Brain microvascular endothelial cell (primary cell): ENCODE data around the gene ASIC1.
A peak's percentile ranks its signal among the peaks of the same experiment; 100 is the strongest.

Source experiments
- DNase-seq: peaks from one replicate; pipeline ENCODE4 v3.0.0-alpha.2; 2020
- H3K27ac ChIP-seq: fragments of 250-450 bp; sonication (Bioruptor Pico); 2 replicates; pipeline ENCODE4 v1.5.1; 2020; ENCODE audit warnings: mild to moderate bottlenecking, moderate library complexity
- H3K27me3 ChIP-seq: fragments of 250-450 bp; sonication (Bioruptor Pico); replicated peaks from 2 replicates; pipeline ENCODE4 v1.5.1; 2020; ENCODE audit warnings: mild to moderate bottlenecking
- H3K36me3 ChIP-seq: fragments of 250-450 bp; sonication (Bioruptor Pico); replicated peaks from 2 replicates; pipeline ENCODE4 v1.5.1; 2020; ENCODE audit warnings: mild to moderate bottlenecking
- H3K4me3 ChIP-seq: 2 replicates; pipeline ENCODE4 v1.5.1; 2011; ENCODE audit warnings: low read depth, mild to moderate bottlenecking, control low read depth, low read length, moderate library complexity
- CTCF ChIP-seq: IDR thresholded peaks from 2 replicates; pipeline ENCODE4 v1.5.1; 2011; ENCODE audit warnings: low read depth, mild to moderate bottlenecking, moderate library complexity, low read length, control low read depth, inconsistent platforms; ENCODE audit errors: missing control alignments
- in situ Hi-C: cut with HindIII; loops from 2 replicates; pipeline ENCODE4 v1.10.0; 2017; ENCODE audit warnings: low sequenced_read_pairs, low pct_ligation_motif_present

ASIC1 gene

GRCh38 chr12:50111395-50111692 lies 53.9 kb downstream of the ASIC1 start:
- no peak for TF ChIP-seq CTCF
- Histone ChIP-seq H3K27ac (no peak overlapping the region), H3K27me3 (no peaks in the 10 kb centered on the region), H3K4me3 (peak overlapping the region; percentile 49), H3K36me3 (peaks cover 3% of the 10 kb centered on the region)
- no peak for DNase-seq
- in situ Hi-C loops, result no loop called here

DNA sequence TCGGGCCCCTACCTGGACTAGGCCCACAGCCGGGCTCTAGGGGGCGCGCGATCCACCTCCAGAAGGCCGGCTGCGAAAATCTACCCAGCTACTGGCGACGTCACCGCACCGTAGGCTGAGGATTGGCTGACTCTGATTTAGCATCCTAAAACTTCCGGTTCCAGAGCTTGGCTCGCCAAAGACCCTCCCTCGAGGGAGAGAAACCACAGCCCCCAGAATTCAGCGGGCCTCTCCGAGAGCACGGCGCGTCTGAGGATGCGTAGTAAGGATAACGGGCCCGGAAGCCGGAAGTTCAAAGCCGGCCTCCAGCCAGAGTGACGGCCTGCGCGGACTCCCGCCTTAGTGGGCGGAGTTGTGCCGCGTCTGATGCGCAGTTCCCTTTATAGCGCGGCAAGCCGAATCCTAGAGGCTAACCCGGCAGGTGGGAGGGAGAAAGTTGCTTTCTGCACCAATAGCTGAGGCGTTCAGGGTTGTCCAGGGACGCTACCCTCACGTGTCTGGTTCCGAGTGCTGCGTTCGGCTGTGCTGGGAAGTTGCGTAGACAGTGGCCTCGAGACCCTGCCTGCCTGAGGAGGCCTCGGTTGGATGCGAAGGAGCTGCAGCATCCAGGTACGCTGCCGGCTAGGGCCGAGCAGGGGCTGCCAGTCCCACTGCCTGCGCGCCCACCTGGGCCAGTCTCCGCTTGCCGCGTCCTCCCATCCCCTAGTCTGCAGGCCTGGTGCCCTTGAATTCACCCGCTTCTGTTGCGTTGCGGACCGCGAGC lies 54.5 kb downstream of the ASIC1 start, which contains the start of gene COX14:
Gene COX14 (plus strand): TSS at position 544 of the 763 bp plus-strand sequence. CDS start 7,808 bp downstream, outside the sequence.
- in situ Hi-C loops, result no loop called here
- peak; percentile 94 for TF ChIP-seq CTCF
- Histone ChIP-seq H3K4me3 (peak within 1 kb of the TSS; percentile 100), H3K36me3 (peaks cover 3% of the 10 kb centered on the region), H3K27ac (peak within 1 kb of the TSS; percentile 87), H3K27me3 (no peaks in the 10 kb centered on the region)
- DNase-seq, result peak; percentile 99

DNA sequence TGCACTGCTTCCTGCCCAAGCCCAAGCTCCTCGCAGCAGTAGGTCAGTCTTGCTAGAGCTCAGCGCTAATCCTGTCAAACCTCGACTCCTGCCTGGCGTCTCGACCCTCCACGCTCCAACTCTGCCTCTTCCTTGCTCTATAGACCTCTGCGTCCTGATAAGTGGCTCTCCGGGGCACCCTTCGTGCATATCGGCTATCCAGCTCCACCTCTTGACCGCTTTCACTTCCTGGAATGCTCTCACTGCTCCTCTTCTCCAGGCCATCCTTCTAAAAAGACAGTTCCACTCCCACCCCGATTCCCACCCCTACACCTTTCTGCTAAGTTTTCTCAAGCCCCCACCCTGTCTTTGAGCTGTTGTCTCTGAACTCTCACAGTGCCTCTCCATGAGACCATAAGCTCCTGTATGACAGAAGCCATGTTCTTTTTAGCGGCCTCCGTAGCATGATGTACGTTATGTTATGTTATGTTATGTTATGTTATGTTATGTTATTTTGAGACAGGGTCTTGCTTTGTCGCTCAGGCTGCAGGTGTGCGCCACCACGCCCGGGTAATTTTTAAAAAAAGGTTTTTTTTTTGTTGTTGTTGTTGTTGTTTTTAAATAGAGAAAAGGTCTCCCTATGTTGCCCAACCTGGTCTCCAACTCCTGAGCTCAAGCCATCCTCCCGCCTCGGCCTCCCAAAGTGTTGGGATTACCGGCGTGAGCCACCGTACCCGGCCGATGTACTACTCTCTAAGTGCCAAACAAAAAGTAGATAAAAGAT lies 55.2 kb downstream of the ASIC1 start:
- TF ChIP-seq CTCF, result no peak
- Histone ChIP-seq H3K27ac (peak overlapping the region; percentile 87), H3K27me3 (no peaks in the 10 kb centered on the region), H3K36me3 (peaks cover 3% of the 10 kb centered on the region), H3K4me3 (peak overlapping the region; percentile 100)
- in situ Hi-C loops, result no loop called here
- DNase-seq, result no peak

DNA sequence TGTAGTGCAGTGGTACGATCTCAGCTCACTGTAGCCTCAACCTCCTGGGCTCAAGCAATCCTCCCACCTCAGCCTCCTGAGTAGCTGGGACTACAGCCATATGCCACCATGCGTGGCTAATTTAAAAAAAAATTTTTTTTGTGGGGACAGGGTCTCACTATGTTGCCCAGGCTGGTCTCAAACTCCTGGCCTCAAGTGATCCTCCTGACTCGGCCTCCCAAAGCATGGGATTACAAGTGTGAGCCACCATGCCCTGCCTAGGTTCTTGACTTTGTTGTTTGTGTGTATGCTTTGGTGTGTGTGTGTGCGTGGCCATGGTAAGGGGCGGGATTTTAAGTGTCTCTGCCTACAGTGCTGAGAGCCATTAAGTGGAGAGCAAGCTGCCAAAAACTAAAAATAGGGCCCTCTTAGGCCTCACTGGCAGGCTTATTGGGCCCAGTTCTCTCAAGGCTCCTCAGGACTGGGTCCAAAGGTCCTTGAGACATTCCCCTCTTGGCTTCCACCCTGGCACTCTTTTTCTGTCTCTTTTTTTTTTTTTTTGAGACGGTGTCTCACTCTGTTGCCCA lies 59.7 kb downstream of the ASIC1 start:
- no peak for TF ChIP-seq CTCF
- Histone ChIP-seq H3K4me3 (no peak overlapping the region), H3K27me3 (no peaks in the 10 kb centered on the region), H3K27ac (no peak overlapping the region), H3K36me3 (peaks cover 17% of the 10 kb centered on the region)
- in situ Hi-C loops, result no loop called here
- DNase-seq, result no peak

- no peak overlapping the region for H3K4me3 ChIP-seq
- H3K27me3 ChIP-seq, result no peaks in the 10 kb centered on the region
- TF ChIP-seq CTCF, result no peak
- no peak for DNase-seq
- H3K27ac ChIP-seq, result no peak overlapping the region
- peaks cover 24% of the 10 kb centered on the region for H3K36me3 ChIP-seq
- in situ Hi-C loops, result no loop called here
Measured at GRCh38 chr12:50119387-50119786, 62.0 kb downstream of the ASIC1 start.
